HepG2 (cell line): Measurements from ENCODE around the gene TMEM107. TPM values are rescaled to one million over a fixed set of nuclear protein-coding genes. Genes with fewer than 3 reads are reported as not detected.

Experiments used
- GABPB1 ChIP-seq: IDR thresholded peaks from 2 replicates; pipeline ENCODE4 v1.6.1; 2016; ENCODE audit warnings: mild to moderate bottlenecking, missing genetic modification reagents, moderate library complexity, missing compliant biosample characterization
- NKX3-1 ChIP-seq: sonication (generic); formaldehyde crosslinking; IDR thresholded peaks from 2 replicates; pipeline ENCODE4 v1.5.0; 2020; ENCODE audit warnings: missing genetic modification reagents
- SOX6 ChIP-seq, 2 experiments: fragments of 450-650 bp in 1 of 2; sonication (generic) in 1 of 2; formaldehyde crosslinking in 1 of 2; IDR thresholded peaks; 2 replicates each; pipeline versions ENCODE4 v1.4.0 to v1.6.1; 2017 to 2020; ENCODE audit warnings: antibody characterized with exemption in 1 of 2, mild to moderate bottlenecking in 1 of 2, missing genetic modification reagents in 1 of 2
- TMF1 ChIP-seq: sonication (generic); formaldehyde crosslinking; IDR thresholded peaks from 2 replicates; pipeline ENCODE4 v1.8.1; 2022; ENCODE audit warnings: low read depth, missing genetic modification reagents
- ZNF383 ChIP-seq: sonication (generic); formaldehyde crosslinking; IDR thresholded peaks from 2 replicates; pipeline ENCODE4 v1.4.0; 2020; ENCODE audit warnings: missing genetic modification reagents, mild to moderate bottlenecking, borderline replicate concordance
- ZNF788 ChIP-seq: sonication (generic); formaldehyde crosslinking; IDR thresholded peaks from 2 replicates; pipeline ENCODE4 v1.5.0; 2020; ENCODE audit warnings: mild to moderate bottlenecking, missing genetic modification reagents, borderline replicate concordance
- polyA plus RNA-seq, 8 experiments: library from polyadenylated mRNA; depleted of rRNA in 3 of 8; stranded (reverse) in 7 of 8; unstranded in 1 of 8; fragments of >200 nt; fragmentation: Illumina TruSeq in 4 of 8; extraction: Trizol in 4 of 8; gene quantifications; 2 replicates each; pipeline versions ENCODE4 v1.2.1 to v1.2.3, GENCODE V29; 2011 to 2016; ENCODE audit warnings: low read depth in 4 of 8, missing spikeins in 1 of 8, mixed read lengths in 1 of 8; ENCODE audit not compliant: insufficient read depth in 1 of 8
- total RNA-seq, 5 experiments: library from RNA; depleted of rRNA; stranded (reverse); fragments of >200 nt; fragmentation: Illumina TruSeq; extraction: Trizol; gene quantifications; 2 replicates each; pipeline ENCODE4 v1.2.3, GENCODE V29; 2016; ENCODE audit warnings: low read depth in 1 of 5
- TF ChIP-seq, protein P1 (sequence below): sonication (generic); formaldehyde crosslinking; IDR thresholded peaks from 2 replicates; pipeline ENCODE4 v1.8.0; 2022; ENCODE audit warnings: missing genetic modification reagents, low read depth, mild to moderate bottlenecking, borderline replicate concordance
- TF ChIP-seq, protein P2 (sequence below): sonication (generic); formaldehyde crosslinking; IDR thresholded peaks from 2 replicates; pipeline ENCODE4 v1.5.0; 2020; ENCODE audit warnings: missing genetic modification reagents
- TF ChIP-seq, protein P3 (sequence below): sonication (generic); formaldehyde crosslinking; IDR thresholded peaks from 2 replicates; pipeline ENCODE4 v1.5.0; 2020; ENCODE audit warnings: mild to moderate bottlenecking, missing genetic modification reagents
- TF ChIP-seq, protein P4 (sequence below): sonication (generic); formaldehyde crosslinking; IDR thresholded peaks from 2 replicates; pipeline ENCODE4 v1.8.1; 2023; ENCODE audit warnings: mild to moderate bottlenecking, moderate library complexity, missing genetic modification reagents
- TF ChIP-seq, protein P5 (sequence below), 2 experiments: sonication (generic) in 1 of 2; formaldehyde crosslinking in 1 of 2; IDR thresholded peaks; 2 replicates each; pipeline versions ENCODE4 v1.4.0 to v1.6.1; 2016 to 2020; ENCODE audit warnings: borderline replicate concordance in 1 of 2, low read depth in 1 of 2, mild to moderate bottlenecking in 1 of 2, missing genetic modification reagents in 1 of 2

Gene TMEM107
- total and polyA plus RNA-seq, 2 of the 13 experiments (the other 11 are each of a cell fraction or from before 2014, with no cell fraction given) = 7.2 to 15.3 TPM

DNA sequence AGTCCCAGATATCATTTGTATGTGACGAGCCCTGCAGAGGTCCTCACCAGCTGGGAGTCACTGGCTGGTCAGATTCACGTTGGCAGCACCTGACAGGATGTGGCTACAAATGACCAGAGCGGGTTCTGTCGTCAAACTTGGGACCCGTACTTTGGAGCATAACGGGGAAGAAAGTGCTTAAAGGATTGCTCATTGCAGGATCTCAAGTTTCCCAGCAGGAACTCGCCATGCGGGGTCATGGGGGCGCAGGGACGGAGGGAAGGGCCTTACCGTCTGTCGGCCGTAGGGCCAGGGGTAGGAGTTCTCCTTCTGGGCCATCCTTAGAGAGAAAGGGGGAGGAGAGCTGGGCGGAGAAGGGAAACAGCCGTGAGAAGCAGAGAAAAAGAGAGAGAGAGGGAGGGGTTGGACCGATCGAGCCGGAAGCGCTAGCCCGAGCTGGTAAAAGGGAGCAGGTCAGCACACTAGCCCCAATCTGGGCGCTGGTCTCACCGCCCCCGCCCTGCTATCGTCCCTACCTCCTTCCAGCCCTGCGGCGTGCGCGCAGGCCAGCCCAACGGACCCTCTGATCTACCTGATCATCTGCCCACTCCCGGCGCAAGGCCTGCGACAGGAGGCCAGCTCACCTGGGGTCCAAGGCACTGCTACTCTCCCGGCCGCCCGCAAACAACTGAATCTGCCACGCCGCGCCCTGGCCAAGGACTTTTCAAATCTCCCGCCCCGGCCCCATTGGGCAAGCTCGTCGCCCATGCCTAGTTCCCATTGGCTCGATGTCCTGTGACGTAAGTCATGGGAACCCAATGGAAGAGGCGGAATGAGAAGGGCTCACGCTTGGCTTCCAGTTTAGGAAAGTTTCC lies 34.0 kb upstream of the TMEM107 start, which contains the start of gene AURKB (continued):
- peak; percentile 97 for TF ChIP-seq TMF1 (CRISPR knock-in tag)
- TF ChIP-seq, protein P1, sequence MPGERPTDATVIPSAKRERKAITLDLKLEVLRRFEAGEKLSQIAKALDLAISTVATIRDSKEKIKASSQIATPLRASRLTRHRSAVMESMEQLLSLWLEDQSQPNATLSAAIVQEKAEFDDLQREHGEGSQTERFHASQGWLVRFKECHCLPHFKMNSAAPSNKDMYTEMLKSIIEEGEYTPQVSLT = no peak
- peak; percentile 64; the same call in 1 of the 2 replicates for TF ChIP-seq ZNF383
- TF ChIP-seq, protein P2, sequence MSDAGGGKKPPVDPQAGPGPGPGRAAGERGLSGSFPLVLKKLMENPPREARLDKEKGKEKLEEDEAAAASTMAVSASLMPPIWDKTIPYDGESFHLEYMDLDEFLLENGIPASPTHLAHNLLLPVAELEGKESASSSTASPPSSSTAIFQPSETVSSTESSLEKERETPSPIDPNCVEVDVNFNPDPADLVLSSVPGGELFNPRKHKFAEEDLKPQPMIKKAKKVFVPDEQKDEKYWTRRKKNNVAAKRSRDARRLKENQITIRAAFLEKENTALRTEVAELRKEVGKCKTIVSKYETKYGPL (CRISPR knock-in tag) = peak; percentile 11; the same call in 1 of the 2 replicates
- TF ChIP-seq, protein P3, sequence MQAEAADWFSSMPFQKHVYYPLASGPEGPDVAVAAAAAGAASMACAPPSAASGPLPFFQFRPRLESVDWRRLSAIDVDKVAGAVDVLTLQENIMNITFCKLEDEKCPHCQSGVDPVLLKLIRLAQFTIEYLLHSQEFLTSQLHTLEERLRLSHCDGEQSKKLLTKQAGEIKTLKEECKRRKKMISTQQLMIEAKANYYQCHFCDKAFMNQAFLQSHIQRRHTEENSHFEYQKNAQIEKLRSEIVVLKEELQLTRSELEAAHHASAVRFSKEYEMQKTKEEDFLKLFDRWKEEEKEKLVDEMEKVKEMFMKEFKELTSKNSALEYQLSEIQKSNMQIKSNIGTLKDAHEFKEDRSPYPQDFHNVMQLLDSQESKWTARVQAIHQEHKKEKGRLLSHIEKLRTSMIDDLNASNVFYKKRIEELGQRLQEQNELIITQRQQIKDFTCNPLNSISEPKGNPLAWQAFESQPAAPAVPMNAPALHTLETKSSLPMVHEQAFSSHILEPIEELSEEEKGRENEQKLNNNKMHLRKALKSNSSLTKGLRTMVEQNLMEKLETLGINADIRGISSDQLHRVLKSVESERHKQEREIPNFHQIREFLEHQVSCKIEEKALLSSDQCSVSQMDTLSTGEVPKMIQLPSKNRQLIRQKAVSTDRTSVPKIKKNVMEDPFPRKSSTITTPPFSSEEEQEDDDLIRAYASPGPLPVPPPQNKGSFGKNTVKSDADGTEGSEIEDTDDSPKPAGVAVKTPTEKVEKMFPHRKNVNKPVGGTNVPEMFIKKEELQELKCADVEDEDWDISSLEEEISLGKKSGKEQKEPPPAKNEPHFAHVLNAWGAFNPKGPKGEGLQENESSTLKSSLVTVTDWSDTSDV (CRISPR knock-in tag) = no peak
- TF ChIP-seq, protein P4, sequence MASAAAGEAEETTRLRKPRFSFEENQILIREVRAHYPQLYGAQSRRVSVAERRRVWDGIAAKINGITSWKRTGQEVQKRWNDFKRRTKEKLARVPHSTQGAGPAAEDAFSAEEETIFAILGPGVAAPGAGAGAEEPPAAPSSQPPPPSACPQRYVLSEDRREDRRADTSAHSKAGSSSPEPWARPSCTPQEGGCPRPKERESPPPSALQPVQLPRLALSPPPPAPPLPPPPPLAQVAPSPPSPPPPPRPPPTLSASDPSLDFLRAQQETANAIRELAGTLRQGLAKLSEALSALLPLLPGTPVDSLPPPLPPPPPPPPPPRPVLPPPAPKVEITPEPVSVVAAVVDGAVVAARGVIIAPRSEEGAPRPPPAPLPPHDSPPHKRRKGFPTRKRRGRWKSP (CRISPR knock-in tag) = peak; percentile 74; the same call in 1 of the 2 replicates
- TF ChIP-seq SOX6 (IDR thresholded peaks at IDR 0.05) = no peak
- TF ChIP-seq SOX6 (CRISPR knock-in tag; IDR thresholded peaks at IDR 0.05) = peak; percentile 50; the same call in 1 of the 2 replicates
- TF ChIP-seq ZNF788 = peak; percentile 60; the same call in 1 of the 2 replicates
- peak; percentile 56; the same call in 1 of the 2 replicates for TF ChIP-seq GABPB1
- TF ChIP-seq, protein P5, sequence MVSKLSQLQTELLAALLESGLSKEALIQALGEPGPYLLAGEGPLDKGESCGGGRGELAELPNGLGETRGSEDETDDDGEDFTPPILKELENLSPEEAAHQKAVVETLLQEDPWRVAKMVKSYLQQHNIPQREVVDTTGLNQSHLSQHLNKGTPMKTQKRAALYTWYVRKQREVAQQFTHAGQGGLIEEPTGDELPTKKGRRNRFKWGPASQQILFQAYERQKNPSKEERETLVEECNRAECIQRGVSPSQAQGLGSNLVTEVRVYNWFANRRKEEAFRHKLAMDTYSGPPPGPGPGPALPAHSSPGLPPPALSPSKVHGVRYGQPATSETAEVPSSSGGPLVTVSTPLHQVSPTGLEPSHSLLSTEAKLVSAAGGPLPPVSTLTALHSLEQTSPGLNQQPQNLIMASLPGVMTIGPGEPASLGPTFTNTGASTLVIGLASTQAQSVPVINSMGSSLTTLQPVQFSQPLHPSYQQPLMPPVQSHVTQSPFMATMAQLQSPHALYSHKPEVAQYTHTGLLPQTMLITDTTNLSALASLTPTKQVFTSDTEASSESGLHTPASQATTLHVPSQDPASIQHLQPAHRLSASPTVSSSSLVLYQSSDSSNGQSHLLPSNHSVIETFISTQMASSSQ (IDR thresholded peaks at IDR 0.05; ENCODE audit: low read depth) = no peak
- TF ChIP-seq, protein P5 (CRISPR knock-in tag; IDR thresholded peaks at IDR 0.05; ENCODE audit: borderline replicate concordance) = 0 out of 2 replicates have a peak, but pooled peaks have one; percentile 27
- TF ChIP-seq NKX3-1 (CRISPR knock-in tag) = 0 out of 2 replicates have a peak, but pooled peaks have one; percentile 30
